Measurements from ENCODE around the gene FBXL7. TPM values are rescaled to one million over a fixed set of nuclear protein-coding genes. Genes with fewer than 3 reads are reported as not detected.

FBXL7 gene
- polyA plus RNA-seq, 12 donors: 19.8 to 28.4 (median 22.8) TPM; not detected in 1

DNA sequence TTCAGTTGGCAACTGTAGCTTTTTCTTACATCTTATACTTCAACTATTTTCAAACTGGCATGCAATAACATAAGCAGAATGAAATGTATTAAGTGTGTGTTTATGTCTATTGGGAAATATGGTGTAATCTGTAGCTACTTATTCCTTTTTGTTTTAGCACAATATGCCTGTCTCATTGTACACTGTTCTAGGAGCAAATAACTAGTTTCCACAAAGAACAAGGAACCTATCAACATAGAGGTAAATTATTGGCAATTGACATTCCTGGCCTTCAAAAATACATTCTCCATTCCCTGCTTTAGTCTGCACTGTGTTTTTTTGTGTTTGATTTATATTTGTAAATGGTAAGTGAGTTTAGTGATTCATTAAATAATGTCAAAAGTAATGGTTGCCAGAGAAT is 75.7 kb downstream of the FBXL7 start:
- DNase-seq: no peak

DNA sequence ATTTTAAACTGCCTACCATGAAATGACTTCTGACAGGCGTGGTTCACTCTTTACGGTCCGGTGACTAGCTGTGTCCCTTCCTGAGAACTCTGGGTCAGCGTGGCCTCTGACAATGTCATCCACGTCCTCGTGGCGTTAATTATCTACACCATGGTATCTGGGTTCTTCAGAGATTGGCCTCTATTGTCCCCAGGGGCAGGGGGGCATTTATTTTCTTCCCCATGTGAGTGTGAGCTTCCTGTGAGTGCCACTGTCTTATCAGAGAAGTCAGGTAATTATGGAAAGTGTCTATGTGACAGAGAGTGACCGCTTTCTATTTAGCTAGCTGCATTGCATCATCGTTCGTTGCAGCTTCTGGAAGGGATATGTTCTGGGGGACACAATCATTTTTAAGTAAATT is 77.2 kb downstream of the FBXL7 start:
- DNase-seq: no peak

DNA sequence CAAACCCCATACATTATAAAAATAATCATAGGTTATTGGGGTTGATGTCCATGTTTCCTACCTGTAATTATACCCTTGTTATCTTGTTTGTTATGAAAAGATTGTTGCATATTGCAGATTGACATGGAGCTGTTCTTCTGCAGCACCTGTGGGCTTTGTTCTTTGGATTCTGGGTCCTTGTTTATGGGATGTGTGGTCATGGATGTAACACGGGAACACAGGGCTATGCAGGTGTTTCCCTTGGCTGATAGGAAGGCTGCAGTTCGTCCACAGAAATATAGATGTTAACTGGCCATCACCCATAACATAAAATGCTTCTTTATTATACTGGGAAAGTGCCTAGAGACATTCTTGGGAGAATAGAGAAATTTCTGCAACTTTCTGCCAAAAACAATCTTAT is 77.9 kb downstream of the FBXL7 start:
- no peak for DNase-seq

DNA sequence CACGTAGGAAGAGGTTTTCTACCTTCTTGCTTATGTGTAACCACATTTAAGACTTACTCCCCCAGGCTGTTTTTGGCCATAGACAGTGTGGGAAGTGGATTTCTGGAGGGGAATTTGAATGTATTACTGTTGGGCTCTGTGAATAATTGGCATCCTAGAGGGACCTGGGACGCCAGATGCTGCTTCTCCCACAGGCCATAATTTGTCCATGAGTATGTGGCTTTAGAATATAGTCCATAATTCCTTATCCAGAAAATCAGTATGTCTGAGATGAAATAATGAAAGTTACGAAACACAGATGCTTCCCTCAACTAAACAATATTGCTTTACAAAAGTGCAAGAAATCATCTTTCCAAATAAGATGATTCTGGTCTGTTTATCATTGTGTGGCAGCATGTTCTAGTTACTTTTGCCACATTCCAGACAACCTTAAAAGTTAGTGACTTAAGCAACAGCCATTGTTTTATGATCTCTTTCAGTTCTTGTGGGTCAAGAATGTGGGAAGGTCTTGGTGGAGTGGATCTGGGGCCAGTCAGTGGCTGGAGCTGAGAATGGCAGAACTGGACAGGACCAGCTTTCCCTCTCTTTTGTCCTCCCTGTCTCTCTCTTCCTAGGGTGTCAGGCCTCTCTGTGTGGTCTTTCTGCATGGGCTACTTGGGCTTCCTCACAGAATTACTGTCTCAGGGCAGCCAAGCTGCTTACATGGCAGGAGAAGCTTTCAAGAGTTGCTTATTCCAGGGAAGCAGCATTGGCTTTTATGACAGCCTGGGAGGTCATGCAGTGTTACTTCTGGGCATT is 79.4 kb downstream of the FBXL7 start:
- DNase-seq: no peak

DNA sequence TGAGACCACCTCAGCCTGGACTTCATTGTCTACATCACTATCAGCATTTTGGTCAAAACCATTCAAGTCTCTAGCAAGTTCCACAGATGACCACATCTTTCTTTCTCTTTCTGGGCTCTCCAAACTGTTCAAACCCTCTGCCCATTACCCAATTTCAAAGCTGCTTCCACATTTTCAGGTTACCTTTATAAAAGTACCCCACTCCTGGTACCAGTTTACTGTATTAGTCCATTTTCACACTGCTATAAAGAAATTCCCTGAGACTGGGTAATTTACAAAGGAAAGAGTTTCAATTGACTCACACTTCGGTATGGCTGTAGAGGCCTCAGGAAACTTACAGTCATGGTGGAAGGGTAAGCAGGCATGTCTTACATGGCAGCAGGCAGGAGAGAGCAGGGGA is 84.5 kb downstream of the FBXL7 start:
- no peak for DNase-seq

DNA sequence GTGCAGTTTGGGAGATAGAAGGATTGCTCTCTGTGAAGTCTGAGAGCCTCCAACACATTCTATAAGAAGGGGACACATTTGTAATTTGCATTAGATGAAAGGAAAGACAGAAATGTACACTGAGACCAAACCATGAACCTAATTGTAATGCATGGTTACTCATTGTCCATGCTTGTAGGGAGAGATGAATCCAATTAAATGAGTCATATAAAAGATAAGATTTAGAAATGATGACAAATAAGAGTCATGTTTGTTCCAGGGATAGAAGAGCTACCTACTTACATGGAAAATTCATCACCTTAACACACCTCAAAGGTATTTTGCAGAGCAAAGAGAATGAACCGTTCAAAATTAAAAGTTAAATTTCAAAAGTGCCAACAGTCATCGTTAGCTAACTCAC is 85.1 kb downstream of the FBXL7 start:
- no peak for DNase-seq

DNA sequence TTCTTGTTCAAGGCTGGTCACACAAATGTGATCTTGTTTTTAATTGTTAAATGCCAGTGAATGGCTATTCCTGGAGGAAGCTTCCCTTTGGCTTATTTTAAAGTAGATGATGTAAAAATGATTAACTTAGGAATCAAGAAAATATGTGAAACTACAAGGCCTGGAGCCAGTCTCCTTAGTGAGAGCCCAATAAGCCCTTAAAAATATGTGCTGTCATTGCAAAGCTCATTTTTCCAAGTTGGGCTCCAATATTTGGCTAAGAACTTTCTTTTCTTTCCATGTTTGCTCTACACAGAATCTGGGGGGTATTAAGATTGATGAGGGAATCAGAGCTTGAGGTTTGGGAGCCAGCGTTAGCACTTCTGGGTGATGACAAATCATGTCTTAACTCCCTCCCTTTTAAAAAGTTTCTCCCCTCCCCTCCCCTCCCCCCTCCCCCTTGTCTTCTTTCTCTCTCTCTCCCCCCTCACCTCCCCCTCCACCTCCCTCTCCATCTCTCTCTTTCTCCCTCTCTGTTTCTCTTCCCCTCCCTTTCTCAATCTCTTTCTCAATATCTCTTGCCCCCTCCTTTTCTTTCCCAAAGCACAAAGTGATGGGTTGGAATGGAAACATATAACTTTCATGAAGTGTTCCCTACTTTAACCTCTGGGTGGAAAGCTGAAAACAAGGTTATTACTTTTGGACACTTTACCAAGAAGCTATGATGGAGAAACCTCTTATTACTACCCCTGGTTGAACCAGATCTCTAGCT is 86.0 kb downstream of the FBXL7 start:
- DNase-seq: no peak

DNA sequence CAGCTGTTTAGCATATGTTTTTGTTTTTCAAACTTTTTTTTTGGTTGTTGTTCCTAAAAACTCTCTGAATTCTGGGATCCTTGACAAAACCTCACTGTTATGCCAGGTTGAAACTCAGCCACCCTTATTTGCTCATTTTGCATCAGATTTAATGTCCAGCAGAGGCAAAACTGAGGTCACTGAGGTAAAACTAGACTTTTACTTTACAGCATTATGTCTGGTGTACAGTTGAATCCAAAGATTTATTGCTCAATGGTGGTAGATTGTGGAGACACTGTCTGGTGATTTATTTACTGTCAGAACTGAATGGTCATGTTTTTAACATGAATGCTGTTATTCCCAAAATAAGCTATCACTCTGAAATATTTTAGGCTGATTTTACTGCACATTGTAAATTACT is 87.9 kb downstream of the FBXL7 start:
- DNase-seq: no peak

DNA sequence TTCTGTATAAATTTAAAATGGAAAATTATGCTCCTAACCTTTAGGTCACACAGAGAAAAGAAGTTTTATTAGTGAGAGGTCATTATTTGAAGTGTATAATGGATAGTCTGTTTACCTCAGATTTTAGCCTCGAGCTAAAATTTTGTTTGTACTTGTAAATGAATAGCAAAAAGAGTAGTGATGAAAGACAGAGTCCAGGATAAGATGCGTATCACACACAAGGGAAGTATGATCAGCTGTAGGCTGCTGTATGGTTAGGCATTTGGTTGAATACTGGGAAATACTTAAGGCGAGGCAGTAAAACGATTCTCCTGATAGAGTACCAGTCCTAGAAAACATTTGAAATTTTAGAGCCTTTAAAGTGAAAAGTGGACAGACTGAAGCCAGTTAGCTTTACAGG is 92.7 kb downstream of the FBXL7 start:
- DNase-seq: no peak

DNA sequence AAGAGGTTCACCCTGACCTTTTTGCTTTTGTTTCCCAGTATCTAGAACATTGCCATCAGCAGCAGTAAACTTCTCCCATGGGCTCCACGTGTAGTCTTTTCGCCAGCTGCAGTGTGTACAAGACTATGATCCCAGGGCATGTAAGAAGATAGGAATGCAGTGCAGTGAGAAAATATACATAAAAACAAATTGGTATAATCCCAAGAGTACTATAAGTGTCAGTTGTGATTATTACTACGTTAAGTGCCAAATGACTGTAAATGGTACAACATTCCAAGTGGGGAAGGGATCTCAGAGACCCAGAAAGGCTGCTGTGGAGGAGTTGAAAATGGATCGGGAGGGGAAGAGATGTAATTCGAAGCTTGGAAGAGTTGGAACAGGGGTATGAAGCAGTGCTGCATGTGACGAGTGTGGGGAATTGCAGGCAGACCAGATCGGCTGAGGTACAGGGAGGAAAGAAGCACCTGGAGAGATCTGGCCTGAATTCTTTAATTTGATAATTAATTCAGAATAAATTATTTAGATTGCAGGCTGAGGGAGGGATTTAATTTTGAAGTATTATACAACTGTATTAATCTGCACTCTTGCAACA is 95.1 kb downstream of the FBXL7 start:
- DNase-seq: no peak

DNA sequence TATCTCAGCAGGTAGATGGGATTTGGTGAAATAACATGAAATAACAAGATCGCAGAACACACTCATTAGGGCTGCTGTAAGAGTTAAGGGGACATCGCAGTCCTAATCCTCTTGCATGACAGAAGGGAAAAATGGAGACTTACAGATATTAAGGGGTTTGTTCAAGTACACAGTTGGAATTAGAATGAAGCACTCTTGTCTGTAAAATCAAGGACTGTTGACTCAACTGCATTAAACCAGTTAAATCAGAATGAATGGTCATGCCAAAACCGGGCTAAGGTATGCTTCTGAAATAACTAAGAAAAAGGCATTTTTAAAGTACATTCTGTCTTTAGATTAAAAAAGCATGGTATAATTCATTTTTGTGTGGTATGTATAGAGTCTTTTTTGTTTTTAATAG is 95.9 kb downstream of the FBXL7 start:
- no peak for DNase-seq

DNA sequence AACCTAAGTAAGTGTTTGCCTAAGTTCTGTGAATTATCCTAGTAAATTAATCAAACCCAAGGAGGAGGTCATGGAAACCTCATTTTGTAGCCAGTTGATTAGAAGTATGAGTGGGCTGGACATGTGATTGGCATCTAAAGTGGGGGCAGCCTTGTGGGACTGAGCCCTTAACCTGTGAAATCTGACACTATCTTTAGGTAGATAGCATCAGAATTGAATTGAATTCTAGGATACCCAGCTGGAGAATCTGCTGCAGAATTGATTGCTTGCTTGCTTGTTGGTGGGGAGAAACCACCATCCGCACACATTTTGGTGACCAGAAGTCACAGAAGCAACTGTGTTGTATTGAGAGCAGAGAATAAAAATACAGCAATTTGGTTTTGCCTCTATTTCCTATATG is 97.0 kb downstream of the FBXL7 start:
- DNase-seq: no peak

DNA sequence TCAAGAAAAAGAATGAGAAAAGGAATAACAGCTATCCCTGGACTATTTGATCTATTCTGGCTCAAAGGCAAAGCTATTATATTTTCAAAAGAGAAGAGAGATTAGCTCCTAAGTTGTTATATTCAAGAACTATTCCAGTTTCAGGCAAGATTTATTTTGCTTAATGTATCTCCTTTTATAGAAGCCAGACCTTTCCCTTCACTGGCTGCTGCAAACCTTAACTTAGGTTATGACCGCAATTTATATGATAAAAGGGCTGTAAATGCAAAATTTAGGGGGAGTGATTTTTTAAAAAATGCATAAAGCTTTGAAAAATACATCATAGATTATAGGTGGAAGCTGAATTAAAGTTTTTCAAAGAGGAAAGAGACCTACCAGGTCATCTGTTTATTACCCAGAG is 97.8 kb downstream of the FBXL7 start:
- no peak for DNase-seq

DNA sequence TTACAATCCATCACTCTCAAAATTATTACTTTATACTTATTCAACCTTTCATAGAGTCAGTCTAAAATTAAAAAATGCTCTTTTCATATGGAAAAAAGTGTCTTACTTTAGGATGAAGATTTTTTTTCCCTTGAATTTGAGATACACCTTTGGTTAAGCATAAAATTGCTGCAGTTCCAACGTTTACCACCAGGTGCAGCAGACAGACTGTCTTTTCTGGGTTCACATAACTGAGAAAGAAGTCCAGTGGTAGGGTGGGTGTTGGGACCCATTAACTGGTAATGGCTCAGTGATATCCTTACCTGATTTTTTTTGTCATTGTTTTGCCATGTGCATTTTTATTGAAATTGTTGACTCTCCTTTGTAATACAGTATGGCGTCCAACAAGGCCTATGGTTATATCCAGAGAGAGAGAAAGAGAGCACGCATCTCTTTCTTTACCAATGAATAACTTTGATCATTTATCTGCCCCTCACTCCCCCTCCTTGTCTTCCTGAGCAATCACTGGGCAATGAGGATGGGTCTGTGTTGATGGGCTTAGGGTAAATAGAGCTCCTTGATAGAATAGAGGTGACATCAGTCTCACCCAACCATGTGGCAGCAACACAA is 98.4 kb downstream of the FBXL7 start:
- no peak for DNase-seq

DNA sequence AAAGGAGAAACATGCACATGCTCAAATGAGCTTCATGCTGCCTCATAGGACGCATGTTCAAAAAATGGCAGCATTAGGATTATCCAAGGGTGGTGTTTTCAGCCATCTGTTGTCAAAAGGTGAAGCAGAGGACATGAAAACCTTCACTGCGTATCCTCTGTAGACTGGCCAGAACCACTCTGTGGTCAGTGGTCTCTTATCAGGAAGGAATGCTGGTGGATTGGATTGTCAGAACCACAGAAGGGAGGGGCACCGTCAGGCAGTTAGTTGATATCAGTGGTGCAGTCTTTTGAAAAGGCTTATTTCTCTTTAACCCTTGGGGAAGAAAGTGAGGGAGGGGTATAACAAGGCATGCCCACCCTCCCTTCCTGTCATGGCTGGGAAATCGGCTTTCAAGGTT is 100.1 kb downstream of the FBXL7 start:
- DNase-seq: no peak

DNA sequence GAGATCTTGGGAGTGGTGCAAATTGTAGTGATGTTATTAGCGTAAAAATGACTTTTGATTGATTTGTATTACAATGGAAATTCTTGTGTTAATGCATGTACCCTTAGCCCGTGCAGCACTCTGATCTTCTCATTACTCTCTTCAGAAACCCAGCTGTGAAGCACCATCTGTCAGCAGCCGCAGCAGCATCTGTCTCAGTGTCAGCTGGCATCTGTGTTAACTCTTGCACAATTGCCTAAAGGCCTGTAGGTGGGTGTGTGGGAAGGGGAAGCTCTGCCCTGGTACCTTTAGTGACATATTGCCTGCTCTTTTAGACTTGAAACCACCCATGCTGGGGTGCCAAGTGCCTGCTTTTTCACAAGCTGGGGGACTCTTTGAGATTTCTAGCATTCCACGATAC is 101.3 kb downstream of the FBXL7 start:
- DNase-seq: no peak

DNA sequence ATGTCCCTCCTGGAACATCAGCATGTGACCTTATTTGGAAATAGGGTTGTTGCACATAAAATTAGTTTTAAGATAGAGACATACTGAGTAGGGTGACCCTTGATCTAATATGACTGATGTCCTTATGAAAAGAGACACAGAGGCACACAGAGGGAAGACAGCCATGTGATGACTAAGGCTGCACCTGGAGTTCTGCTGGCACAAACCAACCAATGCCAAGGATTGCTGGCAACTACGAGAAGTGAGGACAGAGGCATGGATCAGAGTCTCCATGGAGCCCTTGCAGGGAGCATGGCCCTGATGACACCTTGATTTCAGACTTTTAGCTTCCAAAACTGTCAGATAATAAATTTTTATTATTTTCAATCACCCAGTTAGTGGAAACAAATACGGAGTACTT is 101.9 kb downstream of the FBXL7 start:
- DNase-seq: no peak

DNA sequence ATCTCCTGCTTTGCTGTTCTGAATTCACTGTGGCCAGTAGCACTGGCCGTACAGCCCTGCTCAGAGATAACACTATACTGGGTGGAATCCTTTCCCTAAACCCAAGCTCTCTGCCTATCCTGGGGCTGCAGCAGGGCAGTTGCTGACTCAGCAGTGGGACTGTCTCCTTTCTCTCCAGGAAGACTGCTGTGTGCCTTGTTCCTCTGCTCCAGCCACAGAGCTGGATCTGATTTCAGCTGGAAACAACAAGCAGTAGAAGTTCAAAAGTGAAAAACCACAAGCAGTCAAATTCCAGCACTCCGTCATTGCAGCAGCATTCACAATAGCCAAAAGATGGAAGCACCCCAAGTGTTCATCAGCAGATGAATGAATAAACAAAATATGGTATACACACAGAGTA is 105.0 kb downstream of the FBXL7 start:
- no peak for DNase-seq

DNA sequence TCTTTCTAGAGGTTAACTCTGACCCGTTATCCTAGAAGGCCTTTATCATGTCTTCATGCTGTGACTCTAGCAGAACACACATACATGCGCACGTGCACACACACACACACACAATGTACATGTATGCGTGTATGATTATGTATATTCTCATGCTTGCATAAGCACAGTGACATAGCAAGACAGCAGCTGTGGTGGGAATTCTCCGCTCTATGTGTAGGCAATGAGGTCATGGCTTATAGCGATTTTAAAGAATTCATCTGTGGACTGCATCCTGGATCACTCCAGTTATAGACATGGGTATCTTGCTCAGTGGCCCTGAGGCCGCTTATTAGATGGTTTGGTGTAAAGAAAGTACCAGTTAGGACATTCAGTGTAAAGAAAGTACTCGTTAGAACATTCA is 106.2 kb downstream of the FBXL7 start:
- DNase-seq: no peak

DNA sequence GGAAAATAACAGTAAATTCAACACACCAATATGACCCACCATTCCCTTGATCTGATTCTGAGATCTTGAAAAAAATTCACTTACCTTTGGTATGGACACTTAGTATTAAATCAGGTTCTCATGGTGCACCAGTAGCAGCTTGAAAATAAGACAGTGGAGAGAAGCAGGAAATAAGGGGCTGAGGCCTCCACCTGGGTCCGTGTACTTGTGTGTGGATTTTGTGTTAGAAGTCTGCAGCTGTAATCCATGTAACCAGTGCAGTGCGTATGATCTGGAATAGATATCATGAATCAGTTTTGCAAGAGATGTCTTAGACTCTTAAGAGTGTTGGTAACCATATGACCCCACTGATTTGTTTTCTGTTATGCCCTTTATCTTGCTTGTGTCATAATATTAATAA is 107.1 kb downstream of the FBXL7 start:
- no peak for DNase-seq

DNA sequence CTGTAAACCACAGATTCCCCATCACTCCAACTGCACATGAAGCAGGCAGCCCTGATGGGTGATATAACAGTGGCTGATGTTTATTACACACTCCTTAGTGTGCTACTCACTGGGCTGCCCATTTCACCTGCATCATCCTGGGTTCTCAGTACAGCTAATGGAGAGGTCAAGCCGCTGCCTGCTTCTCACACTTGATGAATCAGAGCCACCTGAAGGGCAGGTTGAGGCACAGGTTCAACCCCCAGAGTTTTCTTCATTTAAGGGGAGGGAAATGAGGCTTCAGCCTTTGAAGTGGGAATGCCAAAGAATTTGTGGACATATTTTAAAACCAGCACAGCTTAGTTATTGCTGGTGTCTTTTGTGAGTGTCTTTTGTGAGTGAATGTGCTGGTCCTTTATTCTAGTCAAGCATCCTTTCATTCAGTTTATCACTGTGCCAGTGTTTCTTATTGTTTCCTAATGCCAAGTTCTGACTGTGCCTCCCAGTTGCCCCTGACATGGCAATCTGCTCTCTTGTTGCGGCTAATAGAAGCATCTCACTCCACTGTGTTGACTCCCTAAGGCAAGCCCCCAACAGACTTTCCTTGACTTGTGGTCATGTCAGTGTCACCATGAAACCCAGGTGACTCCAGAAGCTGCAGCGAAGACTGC is 109.2 kb downstream of the FBXL7 start:
- DNase-seq: no peak

DNA sequence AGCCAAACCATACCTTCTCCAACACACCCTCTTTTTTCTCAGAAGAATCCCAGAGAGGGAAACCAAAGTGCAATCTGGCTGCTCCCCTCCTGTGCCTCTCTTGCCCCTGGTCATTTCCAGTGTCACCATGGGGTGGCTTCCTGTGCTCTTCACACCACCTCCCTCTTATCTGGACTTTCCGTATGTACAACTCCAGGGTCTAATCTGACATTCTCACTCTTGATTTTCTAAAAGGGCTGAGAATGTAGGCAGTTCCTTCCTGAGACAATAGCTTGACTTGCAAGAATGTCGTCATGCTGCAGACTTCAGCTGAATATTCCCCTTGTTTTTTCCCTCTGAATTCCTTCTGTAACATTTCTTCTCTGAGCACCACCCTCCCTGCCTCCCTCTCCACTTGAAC is 110.2 kb downstream of the FBXL7 start:
- DNase-seq: no peak
